GM19240 (cell line): Measurements from ENCODE around the gene RBM33.

Experiments used
- DNase-seq: peaks from one replicate; pipeline ENCODE4 v3.0.0; 2011; ENCODE audit warnings: low spot score; ENCODE audit not compliant: insufficient read length

RBM33 gene

GRCh38 chr7:155722118-155722517 lies 77.7 kb downstream of the RBM33 start:
- DNase-seq = no peak

- no peak for DNase-seq
Measured at GRCh38 chr7:155722936-155723335, 78.5 kb downstream of the RBM33 start.

GRCh38 chr7:155724327-155725005 lies 80.0 kb downstream of the RBM33 start:
- no peak for DNase-seq

- DNase-seq = no peak
Measured at GRCh38 chr7:155725006-155725355, 80.5 kb downstream of the RBM33 start.

- no peak for DNase-seq
Measured at GRCh38 chr7:155727616-155728015, 83.2 kb downstream of the RBM33 start.

GRCh38 chr7:155728116-155728515 lies 83.7 kb downstream of the RBM33 start:
- DNase-seq = no peak

GRCh38 chr7:155729847-155730246 lies 85.4 kb downstream of the RBM33 start:
- no peak for DNase-seq

GRCh38 chr7:155731380-155731779 lies 86.9 kb downstream of the RBM33 start:
- DNase-seq = no peak

- no peak for DNase-seq
Measured at GRCh38 chr7:155731871-155732270, 87.4 kb downstream of the RBM33 start.

- no peak for DNase-seq
Measured at GRCh38 chr7:155732286-155732685, 87.8 kb downstream of the RBM33 start.

GRCh38 chr7:155733582-155734444 lies 89.4 kb downstream of the RBM33 start:
- DNase-seq = no peak

GRCh38 chr7:155734445-155734809 lies 90.0 kb downstream of the RBM33 start:
- DNase-seq = no peak

GRCh38 chr7:155735442-155736115 lies 91.1 kb downstream of the RBM33 start:
- no peak for DNase-seq

- no peak for DNase-seq
Measured at GRCh38 chr7:155737590-155737989, 93.1 kb downstream of the RBM33 start.

GRCh38 chr7:155738104-155738503 lies 93.6 kb downstream of the RBM33 start:
- DNase-seq = no peak

GRCh38 chr7:155738652-155739537 lies 94.4 kb downstream of the RBM33 start:
- DNase-seq = no peak

GRCh38 chr7:155739538-155740143 lies 95.2 kb downstream of the RBM33 start:
- DNase-seq = no peak

- no peak for DNase-seq
Measured at GRCh38 chr7:155741082-155741481, 96.6 kb downstream of the RBM33 start.

GRCh38 chr7:155741805-155742204 lies 97.3 kb downstream of the RBM33 start:
- no peak for DNase-seq

GRCh38 chr7:155743177-155743576 lies 98.7 kb downstream of the RBM33 start:
- DNase-seq = no peak
